HG03432 (cell line): ENCODE measurements around the gene PTPRD.
"Not testable (repeated sequence)": the region's sequence is repeated elsewhere in the genome, so short reads cannot be mapped to it uniquely, and the experiment has no call there.

Source experiments
- ATAC-seq: cut with Tn5 transposase; IDR thresholded peaks from one replicate; pipeline ENCODE4 v1.9.1; 2021; ENCODE audit warnings: mild to moderate bottlenecking, moderate library complexity; ENCODE audit not compliant: unreplicated experiment

Gene PTPRD

GRCh38 chr9:8962084-8962483, 1650.7 kb downstream of the PTPRD start:
- no peak for ATAC-seq

GRCh38 chr9:8961186-8961851, 1651.5 kb downstream of the PTPRD start:
- ATAC-seq = no peak

GRCh38 chr9:8960254-8960653, 1652.5 kb downstream of the PTPRD start:
- no peak for ATAC-seq

- no peak for ATAC-seq
These were observed 1654.4 kb downstream of the PTPRD start for GRCh38 chr9:8958358-8958757.

GRCh38 chr9:8955315-8955714, 1657.5 kb downstream of the PTPRD start:
- no peak for ATAC-seq

- no peak for ATAC-seq
These were observed 1666.3 kb downstream of the PTPRD start for GRCh38 chr9:8946461-8946860.

- no peak for ATAC-seq
These were observed 1669.4 kb downstream of the PTPRD start for GRCh38 chr9:8943392-8943791.

- ATAC-seq = no peak
These were observed 1672.2 kb downstream of the PTPRD start for GRCh38 chr9:8940650-8941049.

GRCh38 chr9:8926461-8926860, 1686.3 kb downstream of the PTPRD start:
- no peak for ATAC-seq

- no peak for ATAC-seq
These were observed 1688.2 kb downstream of the PTPRD start for GRCh38 chr9:8924562-8924961.

GRCh38 chr9:8920478-8921183, 1692.2 kb downstream of the PTPRD start:
- ATAC-seq = not testable (repeated sequence)

GRCh38 chr9:8917956-8918739, 1694.7 kb downstream of the PTPRD start:
- no peak for ATAC-seq

GRCh38 chr9:8916771-8917170, 1696.0 kb downstream of the PTPRD start:
- no peak for ATAC-seq

GRCh38 chr9:8907868-8908267, 1704.9 kb downstream of the PTPRD start:
- peak; percentile 47 for ATAC-seq

- ATAC-seq = no peak
These were observed 1707.1 kb downstream of the PTPRD start for GRCh38 chr9:8905731-8906130.

- ATAC-seq = no peak
These were observed 1707.9 kb downstream of the PTPRD start for GRCh38 chr9:8904771-8905515.

- ATAC-seq = no peak
These were observed 1709.7 kb downstream of the PTPRD start for GRCh38 chr9:8903077-8903476.

GRCh38 chr9:8901146-8901545, 1711.7 kb downstream of the PTPRD start:
- no peak for ATAC-seq

GRCh38 chr9:8899511-8899910, 1713.3 kb downstream of the PTPRD start:
- ATAC-seq = no peak

GRCh38 chr9:8895861-8896224, 1717.0 kb downstream of the PTPRD start:
- peak; percentile 56 for ATAC-seq
